Stimulated activated CD4-positive, alpha-beta T cell treated with anti-CD3 and anti-CD28 coated beads, TNF-alpha, amount 100 ng/mL, for 48 hours (primary cell): Measurements from ENCODE around the gene SHKBP1.
"Not testable (repeated sequence)": the region's sequence is repeated elsewhere in the genome, so short reads cannot be mapped to it uniquely, and the experiment has no call there.

Experiments
- DNase-seq, 3 donors: peaks; one replicate each; pipeline ENCODE4 v3.0.0-alpha.2; 2020; ENCODE audit warnings: low read depth in 3 of 3

Gene SHKBP1

DNA sequence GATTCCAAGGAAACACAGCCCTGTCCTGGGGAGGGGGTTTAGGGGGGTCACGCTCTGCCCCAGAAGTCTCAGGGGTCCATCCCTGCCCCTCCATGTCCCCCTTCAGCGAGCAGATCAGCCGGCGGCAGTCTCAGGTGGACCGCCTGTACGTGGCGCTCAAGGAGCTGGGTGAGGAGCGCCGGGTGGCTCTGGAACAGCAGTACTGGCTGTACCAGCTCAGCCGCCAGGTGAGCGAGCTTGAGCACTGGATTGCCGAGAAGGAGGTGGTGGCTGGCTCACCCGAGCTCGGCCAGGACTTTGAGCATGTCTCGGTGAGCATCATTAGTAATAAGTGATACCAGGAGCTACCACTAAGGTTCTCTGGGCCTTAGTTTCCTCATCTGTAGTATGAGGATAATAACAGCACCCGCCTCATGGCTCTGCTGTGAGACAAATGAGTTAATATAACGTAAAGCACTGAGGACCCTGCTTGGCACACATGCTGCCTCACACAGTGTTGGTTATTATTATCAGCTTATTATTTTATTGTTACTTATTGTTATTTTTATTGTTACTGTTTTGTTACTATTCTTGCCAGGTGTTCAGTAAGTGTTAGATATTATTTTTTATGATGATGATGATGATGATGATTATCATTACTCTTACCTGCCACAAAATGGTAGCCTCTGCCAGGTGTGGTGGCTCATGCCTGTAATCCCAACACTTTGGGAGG, 20.5 kb upstream of the SHKBP1 start:
- no peak for DNase-seq

GRCh38 chr19:40556953-40557530, 19.6 kb upstream of the SHKBP1 start:
- no peak for DNase-seq

DNA sequence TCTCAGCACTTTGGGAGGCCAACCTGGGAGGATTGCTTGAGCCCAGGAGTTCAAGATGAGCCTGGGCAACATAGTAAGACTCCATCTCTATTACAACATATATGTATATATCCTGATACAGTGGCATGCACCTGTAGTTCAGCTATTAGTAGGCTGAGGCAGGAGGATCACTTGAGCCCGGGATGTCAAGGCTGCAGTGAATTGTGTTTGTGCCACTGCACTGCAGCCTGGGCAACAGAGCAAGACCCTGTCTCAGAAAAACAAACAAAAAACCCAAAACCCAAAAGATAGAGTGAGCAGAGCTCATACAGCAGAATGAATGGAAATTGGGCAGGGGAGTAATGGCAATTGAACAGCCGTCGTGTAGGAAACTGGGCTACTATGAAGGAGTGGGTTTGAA, 17.3 kb upstream of the SHKBP1 start:
- DNase-seq, result no peak

GRCh38 chr19:40560092-40560507, 16.6 kb upstream of the SHKBP1 start:
- no peak for DNase-seq

- DNase-seq, result no peak
These were observed 14.7 kb upstream of the SHKBP1 start for GRCh38 chr19:40561947-40562346.

- DNase-seq, result not testable (repeated sequence)
These were observed 12.1 kb upstream of the SHKBP1 start for GRCh38 chr19:40564535-40564934.

DNA sequence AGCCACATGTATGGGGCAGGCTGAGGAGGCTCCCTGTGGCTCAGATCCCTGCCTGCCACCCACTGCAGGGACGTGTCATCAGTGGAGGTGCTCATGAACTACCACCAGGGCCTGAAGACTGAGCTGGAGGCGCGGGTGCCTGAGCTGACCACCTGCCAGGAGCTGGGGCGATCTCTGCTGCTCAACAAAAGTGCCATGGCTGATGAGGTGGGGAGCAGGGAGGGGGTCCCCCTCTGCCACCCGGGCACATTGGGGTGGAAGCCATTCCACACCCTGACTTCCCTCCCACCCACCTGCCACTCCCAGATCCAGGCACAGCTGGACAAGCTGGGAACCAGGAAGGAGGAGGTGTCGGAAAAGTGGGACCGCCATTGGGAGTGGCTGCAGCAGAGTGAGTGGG, 11.3 kb upstream of the SHKBP1 start:
- no peak for DNase-seq

DNA sequence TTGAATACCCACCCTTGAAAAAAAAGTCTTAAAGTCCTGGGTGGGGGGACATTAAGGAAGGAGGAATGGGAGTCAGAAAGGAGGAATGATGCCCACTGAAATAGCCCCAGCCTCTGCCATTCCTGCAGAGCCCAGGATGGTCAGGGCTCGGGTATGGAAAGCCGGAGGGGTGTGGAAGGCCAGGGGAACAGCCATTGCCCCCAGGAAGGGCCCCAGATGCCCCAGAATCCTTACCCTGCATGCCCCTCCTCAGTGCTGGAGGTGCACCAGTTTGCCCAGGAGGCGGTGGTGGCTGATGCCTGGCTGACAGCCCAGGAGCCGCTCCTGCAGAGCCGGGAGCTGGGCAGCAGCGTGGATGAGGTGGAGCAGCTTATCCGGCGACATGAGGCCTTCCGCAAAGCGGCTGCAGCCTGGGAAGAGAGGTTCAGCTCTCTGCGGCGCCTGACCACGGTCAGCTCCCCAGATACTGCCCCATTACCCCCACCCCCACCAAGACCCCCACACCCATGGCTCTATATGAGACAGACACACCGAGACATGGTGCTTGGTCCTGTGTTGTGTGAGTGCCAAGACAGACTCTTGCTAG, 10.7 kb upstream of the SHKBP1 start:
- DNase-seq, result no peak

DNA sequence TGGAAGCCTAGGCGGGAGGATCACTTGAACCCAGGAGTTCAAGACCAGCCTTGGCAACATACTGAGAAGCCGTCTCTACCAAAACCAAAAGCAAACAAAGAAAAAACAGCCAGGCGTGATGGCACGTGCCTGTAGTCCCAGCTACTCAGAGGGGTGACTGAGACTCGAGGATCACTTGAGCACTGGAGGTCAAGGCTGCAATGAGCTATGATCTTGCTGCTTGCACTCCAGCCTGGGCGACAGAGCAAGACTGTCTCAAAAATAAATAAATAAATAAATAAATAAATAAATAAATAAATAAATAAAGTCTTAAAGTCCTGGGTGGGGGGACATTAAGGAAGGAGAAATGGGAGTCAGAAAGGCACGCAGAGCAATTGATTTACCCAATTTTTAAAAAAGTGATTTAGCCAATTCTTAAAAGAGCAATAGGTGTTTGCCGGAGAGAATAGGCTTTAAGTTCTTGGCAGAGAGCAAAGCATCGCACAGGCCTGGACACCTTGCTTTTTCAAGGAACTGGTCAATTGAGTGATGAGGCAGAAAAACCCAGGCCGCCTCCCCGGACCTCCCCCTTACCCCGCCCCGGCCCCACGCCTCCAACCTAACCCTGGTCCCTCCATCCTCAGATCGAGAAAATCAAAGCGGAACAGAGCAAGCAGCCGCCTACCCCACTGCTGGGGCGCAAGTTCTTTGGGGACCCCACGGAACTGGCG, 9.5 kb upstream of the SHKBP1 start:
- no peak for DNase-seq

- no peak for DNase-seq
These were observed 8.8 kb upstream of the SHKBP1 start for GRCh38 chr19:40567750-40568494.

DNA sequence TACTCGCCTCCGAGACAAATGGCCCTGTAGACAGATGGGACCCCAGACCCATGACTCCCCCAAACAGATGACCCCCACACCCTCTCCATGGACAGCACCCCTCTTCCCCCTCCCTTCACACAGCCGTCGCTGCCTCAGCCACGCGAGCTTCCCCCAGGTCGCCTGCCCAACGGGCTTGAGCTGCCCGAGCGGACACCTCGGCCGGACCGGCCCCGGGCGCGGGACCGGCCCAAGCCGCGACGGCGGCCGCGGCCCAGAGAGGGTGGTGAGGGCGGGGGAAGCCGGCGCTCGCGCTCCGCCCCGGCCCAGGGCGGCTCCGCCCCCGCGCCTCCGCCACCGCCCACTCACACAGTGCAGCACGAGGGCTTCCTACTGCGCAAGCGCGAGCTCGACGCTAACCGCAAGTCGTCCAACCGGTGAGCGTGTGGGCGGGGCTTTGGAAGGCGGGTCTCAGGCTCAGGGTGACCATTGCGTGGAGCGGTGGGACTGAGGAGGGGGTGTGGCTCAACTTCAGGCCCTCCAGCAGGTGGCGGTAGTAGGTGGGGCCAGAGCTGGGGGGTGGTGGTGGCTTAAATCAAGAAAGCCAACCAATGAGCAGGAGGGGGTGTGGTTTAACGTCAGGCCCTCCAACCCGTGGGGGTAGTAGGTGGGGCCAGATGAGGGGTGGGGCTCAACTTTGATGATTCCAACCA, 6.2 kb upstream of the SHKBP1 start:
- peak; percentile 89 to 96 (median 96) for DNase-seq

DNA sequence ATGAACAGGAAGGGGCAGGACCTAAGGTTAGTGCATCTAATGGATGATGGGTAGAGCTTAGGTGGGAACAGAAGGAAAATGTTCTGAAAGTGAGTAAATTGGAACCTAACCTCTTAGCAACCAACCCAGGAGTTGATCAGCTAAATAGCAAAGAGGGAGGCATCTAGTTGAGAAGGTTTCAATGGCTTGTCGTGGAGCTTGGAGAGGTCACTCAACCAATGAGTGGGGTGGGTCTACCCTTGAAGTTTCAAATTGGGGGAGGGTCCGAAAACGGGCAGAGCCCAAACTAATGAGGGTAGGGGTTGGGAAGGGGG, 5.7 kb upstream of the SHKBP1 start:
- DNase-seq, result no peak

DNA sequence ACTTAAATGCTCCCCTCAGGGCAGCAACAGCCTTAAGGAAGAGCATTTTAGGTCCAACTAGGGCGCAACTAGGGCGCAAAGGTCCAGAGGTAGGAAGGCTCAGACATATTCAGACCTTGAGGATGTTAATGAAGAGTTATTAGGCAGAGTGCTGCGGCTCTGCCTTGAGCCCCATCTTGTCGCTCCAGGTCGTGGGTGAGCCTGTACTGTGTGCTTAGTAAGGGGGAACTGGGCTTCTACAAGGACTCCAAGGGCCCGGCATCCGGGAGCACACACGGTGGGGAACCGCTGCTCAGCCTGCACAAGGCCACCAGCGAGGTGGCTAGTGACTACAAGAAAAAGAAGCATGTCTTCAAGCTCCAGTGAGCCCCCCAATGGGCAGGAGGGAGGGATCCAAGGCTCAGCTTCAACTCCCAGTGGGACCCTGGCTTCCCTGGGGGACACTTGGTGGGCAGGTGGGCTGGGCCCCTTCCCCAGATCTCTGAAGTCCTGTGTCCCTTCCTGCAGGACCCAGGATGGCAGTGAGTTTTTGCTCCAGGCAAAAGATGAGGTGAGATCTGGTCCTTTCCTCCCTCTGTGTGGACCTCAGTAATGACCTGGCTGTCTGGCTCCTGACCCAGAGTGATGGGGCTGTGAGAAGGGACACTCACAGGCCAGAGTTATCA, 4.7 kb upstream of the SHKBP1 start:
- no peak for DNase-seq

GRCh38 chr19:40575326-40575725, 1.3 kb upstream of the SHKBP1 start:
- DNase-seq, result no peak

DNA sequence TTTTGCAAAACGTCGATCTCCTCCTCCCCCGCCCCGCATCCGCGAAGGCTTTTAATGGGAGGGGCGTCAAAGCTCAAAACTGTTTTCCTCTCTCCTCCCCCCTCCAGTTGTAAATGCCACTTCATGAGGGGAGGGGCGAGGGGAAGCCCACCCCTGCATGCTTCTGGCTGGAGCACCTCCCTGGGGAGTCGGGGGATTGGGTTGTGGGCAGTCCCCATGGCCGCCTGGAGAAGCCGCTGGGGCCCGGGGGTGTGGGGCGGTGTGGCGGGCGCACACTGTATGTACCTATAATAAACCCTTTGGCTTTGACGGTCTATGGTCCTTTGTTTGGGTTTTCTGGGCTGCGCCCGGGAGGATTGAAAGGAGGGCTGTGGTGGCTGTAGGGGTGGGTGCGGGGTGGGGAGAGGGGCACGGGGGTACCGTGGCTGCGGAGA, 505 bp upstream of the SHKBP1 start:
- DNase-seq, result no peak

GRCh38 chr19:40578442-40578908, 1.8 kb downstream of the SHKBP1 start:
- no peak for DNase-seq

- no peak for DNase-seq
These were observed 3.9 kb downstream of the SHKBP1 start for GRCh38 chr19:40580619-40581018.

GRCh38 chr19:40581531-40581930, 4.9 kb downstream of the SHKBP1 start:
- DNase-seq, result no peak

GRCh38 chr19:40582467-40582866, 5.8 kb downstream of the SHKBP1 start:
- no peak for DNase-seq

GRCh38 chr19:40583283-40583682, 6.6 kb downstream of the SHKBP1 start:
- DNase-seq, result no peak

DNA sequence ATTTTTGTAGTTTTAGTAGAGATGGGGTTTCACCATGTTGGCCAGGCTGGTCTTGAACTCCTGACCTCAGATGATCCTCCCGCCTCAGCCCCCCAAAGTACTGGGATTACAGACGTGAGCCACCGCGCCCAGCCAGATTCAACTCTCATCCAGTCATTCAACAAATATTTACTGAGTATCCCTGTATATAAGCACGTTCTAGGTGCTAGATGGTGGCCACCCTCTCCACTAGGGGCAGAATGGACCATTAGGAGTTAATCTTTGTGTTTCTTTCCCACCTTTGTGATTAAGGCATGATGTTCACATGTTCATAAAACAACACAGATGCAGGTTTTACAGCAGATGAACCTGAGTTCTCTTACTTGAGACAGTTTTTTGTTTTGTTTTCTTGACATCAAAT, 7.3 kb downstream of the SHKBP1 start:
- DNase-seq, result no peak
